CD14-positive monocyte (primary cell): ENCODE measurements around the gene HDGFL3. TPM values are rescaled to one million over a fixed set of nuclear protein-coding genes. Genes with fewer than 3 reads are reported as not detected.

ENCODE experiments used
- DNase-seq, 3 donors: peaks; one replicate each; pipeline ENCODE4 v3.0.0-alpha.2; 2011 to 2022
- H2AFZ ChIP-seq: 2 replicates; pipeline ENCODE4 v1.6.0; 2012; ENCODE audit warnings: mild to moderate bottlenecking, low read depth, low read length, inconsistent platforms; ENCODE audit not compliant: insufficient read depth, poor library complexity, severe bottlenecking
- H3K27ac ChIP-seq, 2 donors: 1 replicate in 1 of 2; 2 replicates in 1 of 2; pipeline ENCODE4 v1.5.1; 2012 to 2013; ENCODE audit warnings: low read length in 2 of 2, control low read depth in 1 of 2, inconsistent platforms in 1 of 2, low read depth in 1 of 2, mild to moderate bottlenecking in 1 of 2
- H3K27me3 ChIP-seq, 2 donors: one replicate each; pipeline versions ENCODE4 v1.6.0 to v1.6.1; 2011 to 2013; ENCODE audit warnings: low read length in 2 of 2; ENCODE audit not compliant: control insufficient read depth in 2 of 2, insufficient read depth in 2 of 2
- H3K36me3 ChIP-seq, 2 donors: replicated peaks in 1 of 2; 1 replicate in 1 of 2; 2 replicates in 1 of 2; pipeline versions ENCODE4 v1.5.1 to v1.6.1; 2012 to 2013; ENCODE audit warnings: low read length in 2 of 2, control low read depth in 1 of 2, inconsistent platforms in 1 of 2, mild to moderate bottlenecking in 1 of 2; ENCODE audit not compliant: insufficient read depth in 2 of 2, control insufficient read depth in 1 of 2
- H3K4me1 ChIP-seq, 2 donors: 1 replicate in 1 of 2; 2 replicates in 1 of 2; pipeline versions ENCODE4 v1.5.1 to v1.6.1; 2012 to 2013; ENCODE audit warnings: low read length in 2 of 2, control low read depth in 1 of 2, inconsistent platforms in 1 of 2, mild to moderate bottlenecking in 1 of 2, moderate library complexity in 1 of 2; ENCODE audit not compliant: insufficient read depth in 2 of 2, control insufficient read depth in 1 of 2
- H3K4me2 ChIP-seq: replicated peaks from 2 replicates; pipeline ENCODE3; 2012; ENCODE audit warnings: low read length, moderate library complexity, mild to moderate bottlenecking; ENCODE audit not compliant: poor library complexity, severe bottlenecking; ENCODE audit errors: extremely low read depth
- H3K4me3 ChIP-seq, 3 experiments: fragments of 200-600 bp in 1 of 3; sonication (generic) in 1 of 3; replicated peaks in 1 of 3; 1 replicate in 2 of 3; 2 replicates in 1 of 3; pipeline ENCODE4 v1.5.1; 2011 to 2013; ENCODE audit warnings: low read length in 3 of 3, mild to moderate bottlenecking in 3 of 3, control low read depth in 2 of 3, low read depth in 2 of 3, inconsistent platforms in 1 of 3, moderate library complexity in 1 of 3
- H3K79me2 ChIP-seq: 2 replicates; pipeline ENCODE4 v1.6.0; 2012; ENCODE audit warnings: mild to moderate bottlenecking, control low read depth, inconsistent platforms, low read length, moderate library complexity; ENCODE audit not compliant: insufficient read depth
- H3K9ac ChIP-seq: 2 replicates; pipeline ENCODE4 v1.6.0; 2017; ENCODE audit warnings: low read length, mild to moderate bottlenecking; ENCODE audit not compliant: insufficient read depth, poor library complexity, severe bottlenecking
- H3K9me3 ChIP-seq, 2 donors: replicated peaks in 1 of 2; 1 replicate in 1 of 2; 2 replicates in 1 of 2; pipeline versions ENCODE4 v1.5.1 to v1.6.1; 2012 to 2013; ENCODE audit warnings: low read length in 2 of 2, control low read depth in 1 of 2; ENCODE audit not compliant: control insufficient read depth in 1 of 2, insufficient read depth in 1 of 2
- H4K20me1 ChIP-seq: 2 replicates; pipeline ENCODE4 v1.6.0; 2012; ENCODE audit warnings: mild to moderate bottlenecking, low read length, control low read depth, moderate library complexity; ENCODE audit not compliant: insufficient read depth
- H3K27ac Mint-ChIP-seq, 7 donors: one replicate each; pipeline ENCODE4 v1.8.0; 2020; ENCODE audit warnings: mild to moderate bottlenecking in 7 of 7, mixed read lengths in 7 of 7, moderate library complexity in 6 of 7, inconsistent platforms in 2 of 7
- H3K27me3 Mint-ChIP-seq, 3 donors: one replicate each; pipeline ENCODE4 v1.8.0; 2021 to 2022; ENCODE audit warnings: low read depth in 3 of 3, mild to moderate bottlenecking in 3 of 3, mixed read lengths in 3 of 3, moderate library complexity in 3 of 3, inconsistent platforms in 1 of 3
- H3K36me3 Mint-ChIP-seq, 2 donors: one replicate each; pipeline ENCODE4 v1.8.0; 2020; ENCODE audit warnings: mixed read lengths in 2 of 2, inconsistent platforms in 1 of 2, mild to moderate bottlenecking in 1 of 2
- H3K4me1 Mint-ChIP-seq: one replicate; pipeline ENCODE4 v1.8.0; 2020; ENCODE audit warnings: mild to moderate bottlenecking, mixed read lengths
- H3K4me3 Mint-ChIP-seq, 2 donors: one replicate each; pipeline ENCODE4 v1.8.0; 2020; ENCODE audit warnings: mild to moderate bottlenecking in 2 of 2, mixed read lengths in 2 of 2, moderate library complexity in 1 of 2
- H3K9me3 Mint-ChIP-seq, 7 donors: one replicate each; pipeline ENCODE4 v1.8.0; 2020 to 2022; ENCODE audit warnings: mixed read lengths in 7 of 7, mild to moderate bottlenecking in 6 of 7, moderate library complexity in 6 of 7, inconsistent platforms in 2 of 7
- WGBS: methylation state at CpG from one replicate; pipeline ENCODE4 v1.1.5; 2013; ENCODE audit warnings: missing lambda C conversion rate; ENCODE audit not compliant: insufficient coverage; 5-methylcytosine and 5-hydroxymethylcytosine counted together
- intact Hi-C, 2 donors: fragments of 100-400 bp; cut with micrococcal nuclease; formaldehyde crosslinking; loops; one replicate each; pipeline versions ENCODE4 v1.15.0 to v1.15.1; 2023
- polyA plus RNA-seq, 3 donors: library from polyadenylated mRNA; depleted of rRNA in 1 of 3; unstranded in 2 of 3; stranded (reverse) in 1 of 3; fragments of 300-500 nt in 2 of 3; fragments of >200 nt in 1 of 3; fragmentation: Illumina TruSeq in 2 of 3; gene quantifications; 1 replicate in 2 of 3; 2 replicates in 1 of 3; pipeline ENCODE4 v1.2.3, GENCODE V29; 2012 to 2021
- TF ChIP-seq, protein P1 (sequence below): fragments of 200-600 bp; IDR thresholded peaks from one replicate; pipeline ENCODE4 v1.8.0; 2022; ENCODE audit warnings: antibody characterized with exemption, mild to moderate bottlenecking

HDGFL3 gene
- polyA plus RNA-seq, 3 donors = 0.35 to 1.1 (median 0.69) TPM

DNA sequence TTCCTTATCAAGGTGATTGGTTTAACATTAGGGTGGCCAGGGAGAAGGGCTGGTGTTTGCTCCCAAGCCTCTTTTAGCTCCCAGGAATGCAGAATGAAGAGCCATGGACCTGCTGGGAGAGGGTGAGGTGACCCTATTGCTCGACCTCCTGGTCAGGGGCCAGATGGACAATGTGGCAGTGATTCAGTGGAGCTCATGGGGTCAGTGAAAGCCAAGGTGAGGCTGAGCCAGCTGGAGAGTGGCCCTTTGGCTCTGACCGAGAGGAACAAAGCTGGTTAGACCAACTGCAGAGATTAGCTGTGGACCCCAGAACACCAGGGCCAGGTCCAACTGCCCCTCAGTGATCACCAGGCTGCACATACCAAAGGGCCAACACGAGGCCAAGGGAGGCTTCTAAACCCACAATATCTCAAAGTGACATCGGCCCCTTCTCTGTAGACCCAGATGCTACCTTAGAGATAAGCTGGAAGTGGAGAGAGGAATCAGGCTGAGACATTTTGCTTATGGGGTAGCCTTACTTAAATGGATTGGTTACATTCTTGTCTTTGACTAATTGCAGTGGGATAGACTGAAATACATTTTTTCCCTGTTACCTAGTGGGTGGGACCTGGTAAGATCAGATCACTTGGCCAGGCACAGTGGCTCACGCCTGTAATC, 124.8 kb downstream of the HDGFL3 start:
- Histone ChIP-seq H3K79me2 (no peaks in the 10 kb centered on the region), H3K27ac (no peak overlapping the region), H4K20me1 (no peaks in the 10 kb centered on the region), H3K4me1 (no peaks in the 10 kb centered on the region), H2AFZ (no peak overlapping the region), H3K36me3 (no peaks in the 10 kb centered on the region), H3K4me2 (no peak overlapping the region), H3K4me3 (no peak overlapping the region), H3K27me3 (peaks cover 0 to 6% of the 10 kb centered on the region in 2 donors), H3K9ac (no peak overlapping the region), H3K9me3 (no peaks in the 10 kb centered on the region)
- TF ChIP-seq, protein P1, sequence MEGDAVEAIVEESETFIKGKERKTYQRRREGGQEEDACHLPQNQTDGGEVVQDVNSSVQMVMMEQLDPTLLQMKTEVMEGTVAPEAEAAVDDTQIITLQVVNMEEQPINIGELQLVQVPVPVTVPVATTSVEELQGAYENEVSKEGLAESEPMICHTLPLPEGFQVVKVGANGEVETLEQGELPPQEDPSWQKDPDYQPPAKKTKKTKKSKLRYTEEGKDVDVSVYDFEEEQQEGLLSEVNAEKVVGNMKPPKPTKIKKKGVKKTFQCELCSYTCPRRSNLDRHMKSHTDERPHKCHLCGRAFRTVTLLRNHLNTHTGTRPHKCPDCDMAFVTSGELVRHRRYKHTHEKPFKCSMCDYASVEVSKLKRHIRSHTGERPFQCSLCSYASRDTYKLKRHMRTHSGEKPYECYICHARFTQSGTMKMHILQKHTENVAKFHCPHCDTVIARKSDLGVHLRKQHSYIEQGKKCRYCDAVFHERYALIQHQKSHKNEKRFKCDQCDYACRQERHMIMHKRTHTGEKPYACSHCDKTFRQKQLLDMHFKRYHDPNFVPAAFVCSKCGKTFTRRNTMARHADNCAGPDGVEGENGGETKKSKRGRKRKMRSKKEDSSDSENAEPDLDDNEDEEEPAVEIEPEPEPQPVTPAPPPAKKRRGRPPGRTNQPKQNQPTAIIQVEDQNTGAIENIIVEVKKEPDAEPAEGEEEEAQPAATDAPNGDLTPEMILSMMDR = no peak
- intact Hi-C loops = no loop called here
- DNase-seq = no peak
- Mint-ChIP-seq H3K27ac (no peak overlapping the region), H3K9me3 (peaks cover 0 to 8% (median 0%) of the 10 kb centered on the region in 7 donors), H3K27me3 (peaks cover 14 to 17% (median 15%) of the 10 kb centered on the region in 3 donors), H3K36me3 (no peaks in the 10 kb centered on the region), H3K4me3 (no peak overlapping the region), H3K4me1 (no peaks in the 10 kb centered on the region)
- 96% methylated on average over 3 of the region's 5 CpGs for WGBS

DNA sequence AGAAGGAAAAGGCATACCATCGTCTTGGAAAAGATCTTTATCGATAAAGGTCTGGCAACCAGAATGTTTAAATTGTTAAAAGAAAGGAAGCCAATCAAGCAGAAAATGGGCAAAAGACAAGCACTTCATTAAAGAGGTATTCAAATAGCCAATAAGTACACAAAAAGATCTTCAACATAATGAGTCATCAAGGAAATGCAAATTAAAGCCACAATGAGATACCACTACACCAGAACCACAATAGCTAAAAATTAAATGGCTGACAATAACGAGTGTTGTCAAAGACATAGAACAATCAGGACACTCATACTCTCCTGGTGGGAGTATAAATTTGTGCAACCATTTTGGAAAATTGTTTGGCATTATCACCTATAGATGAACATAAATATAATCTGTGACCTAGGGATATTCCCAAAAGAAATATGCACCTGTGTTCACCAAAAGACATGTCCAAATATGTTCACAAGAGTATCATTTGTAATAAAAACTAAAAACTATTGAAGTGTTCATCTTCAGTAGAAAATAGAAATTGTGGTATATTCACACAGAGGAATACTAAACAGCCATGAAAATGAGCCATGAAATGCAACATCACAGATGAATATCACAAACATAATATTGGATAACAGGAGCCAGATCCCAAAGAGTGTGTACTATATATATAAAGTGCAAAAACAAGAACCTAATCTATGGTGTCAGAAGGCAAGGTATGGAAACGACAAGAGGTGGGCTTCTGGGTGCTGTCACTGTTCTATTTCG, 126.2 kb downstream of the HDGFL3 start:
- no peaks in the 10 kb centered on the region for H3K79me2 ChIP-seq
- WGBS = 100% methylated on average over 2 of the region's 5 CpGs
- no peak for DNase-seq
- Mint-ChIP-seq H3K4me3 (no peak overlapping the region), H3K27ac (no peak overlapping the region), H3K36me3 (no peaks in the 10 kb centered on the region), H3K9me3 (peaks cover 0 to 7% (median 0%) of the 10 kb centered on the region in 7 donors), H3K27me3 (peaks cover 9 to 19% (median 16%) of the 10 kb centered on the region in 3 donors), H3K4me1 (no peaks in the 10 kb centered on the region)
- H3K4me3 ChIP-seq = no peak overlapping the region
- H3K27ac ChIP-seq = no peak overlapping the region
- H3K36me3 ChIP-seq = no peaks in the 10 kb centered on the region
- H3K9ac ChIP-seq = no peak overlapping the region
- TF ChIP-seq, protein P1 = no peak
- no peaks in the 10 kb centered on the region for H3K9me3 ChIP-seq
- peaks cover 0 to 6% of the 10 kb centered on the region in 2 donors for H3K27me3 ChIP-seq
- no peaks in the 10 kb centered on the region for H4K20me1 ChIP-seq
- intact Hi-C loops = no loop called here
- H2AFZ ChIP-seq = no peak overlapping the region
- H3K4me1 ChIP-seq = no peaks in the 10 kb centered on the region
- H3K4me2 ChIP-seq = no peak overlapping the region
